Endothelial cell of umbilical vein (primary cell): ENCODE results near the gene PVRIG. TPM values are rescaled to one million over a fixed set of nuclear protein-coding genes. Genes with fewer than 3 reads are reported as not detected.

Experiments
- BruUV-seq: library from RNA; stranded (reverse); fragments of 400-500 nt; replicated peaks from 2 replicates; lab custom pipeline; 2021; lab: Mats Ljungman, UMichigan
- CTCF ChIA-PET: fragments of 300-600, 350-600 bp; sonication (Branson Sonifier 250); formaldehyde crosslinking; loops from one replicate; lab custom pipeline; 2021; ENCODE audit warnings: antibody characterized with exemption, inconsistent platforms; lab: Charles Lee
- POLR2A ChIA-PET: fragments of 300-600, 350-600 bp; sonication (Branson Sonifier 250); formaldehyde crosslinking; loops from one replicate; lab custom pipeline; 2021; ENCODE audit warnings: antibody characterized with exemption, inconsistent platforms; lab: Charles Lee
- DNase-seq: peaks from one replicate; pipeline ENCODE4 v3.0.0-alpha.2; 2011; ENCODE audit warnings: low read depth, low spot score
- FAIRE-seq: peaks from 2 replicates; lab custom pipeline; 2011; peaks lifted over from hg19 to GRCh38; lab: Jason Lieb, UNC
- H2AFZ ChIP-seq: 2 replicates; pipeline ENCODE4 v1.6.0; 2012; ENCODE audit warnings: low read depth, low read length, control low read depth, inconsistent platforms
- H3K27ac ChIP-seq: 2 replicates; pipeline ENCODE4 v1.5.1; 2011; ENCODE audit warnings: low read depth, mild to moderate bottlenecking, control low read depth, low read length, moderate library complexity; ENCODE audit not compliant: insufficient read depth
- H3K27me3 ChIP-seq, 2 experiments: 2 replicates each; pipeline versions ENCODE4 v1.6.0 to v1.6.1; 2011; ENCODE audit warnings: low read length in 2 of 2, mixed read lengths in 1 of 2; ENCODE audit not compliant: control insufficient read depth in 2 of 2, insufficient read depth in 2 of 2
- H3K36me3 ChIP-seq, 2 experiments: 2 replicates in 1 of 2; 3 replicates in 1 of 2; pipeline ENCODE4 v1.5.1; 2011; ENCODE audit warnings: low read length in 2 of 2, mild to moderate bottlenecking in 1 of 2, moderate library complexity in 1 of 2; ENCODE audit not compliant: control insufficient read depth in 2 of 2, insufficient read depth in 2 of 2; ENCODE audit errors: extremely low read depth in 1 of 2
- H3K4me1 ChIP-seq: 3 replicates; pipeline ENCODE4 v1.5.1; 2011; ENCODE audit warnings: mild to moderate bottlenecking, low read length; ENCODE audit not compliant: control insufficient read depth, insufficient read depth; ENCODE audit errors: extremely low read depth
- H3K4me2 ChIP-seq: 2 replicates; pipeline ENCODE4 v1.6.1; 2011; ENCODE audit warnings: low read length, control low read depth, mixed read lengths; ENCODE audit not compliant: insufficient read depth
- H3K4me3 ChIP-seq, 3 experiments: fragments of 200-600 bp in 1 of 3; sonication (generic), shearing (Covaris generic) in 1 of 3; replicated peaks in 1 of 3; 2 replicates each; pipeline ENCODE4 v1.5.1; 2011 to 2016; ENCODE audit warnings: control low read depth in 3 of 3, low read length in 3 of 3, mild to moderate bottlenecking in 2 of 3, inconsistent platforms in 1 of 3, low read depth in 1 of 3, moderate library complexity in 1 of 3; ENCODE audit not compliant: insufficient read depth in 1 of 3
- H3K79me2 ChIP-seq: 2 replicates; pipeline ENCODE4 v1.6.0; 2012; ENCODE audit warnings: low read length, inconsistent platforms; ENCODE audit not compliant: control insufficient read depth, insufficient read depth
- H3K9ac ChIP-seq: replicated peaks from 2 replicates; pipeline ENCODE3; 2011; ENCODE audit warnings: low read length, control low read depth; ENCODE audit not compliant: insufficient read depth; ENCODE audit errors: extremely low read depth
- H3K9me1 ChIP-seq: replicated peaks from 3 replicates; pipeline ENCODE4 v1.6.0; 2011; ENCODE audit warnings: mild to moderate bottlenecking, low read length; ENCODE audit not compliant: control insufficient read depth, insufficient read depth; ENCODE audit errors: extremely low read depth
- H3K9me3 ChIP-seq: replicated peaks from 2 replicates; pipeline ENCODE4 v1.5.1; 2012; ENCODE audit warnings: low read length, inconsistent platforms; ENCODE audit not compliant: control insufficient read depth, insufficient read depth
- H4K20me1 ChIP-seq: replicated peaks from 2 replicates; pipeline ENCODE3; 2011; ENCODE audit warnings: mild to moderate bottlenecking, low read length; ENCODE audit not compliant: control insufficient read depth, insufficient read depth; ENCODE audit errors: extremely low read depth
- CTCF ChIP-seq, 2 donors: IDR thresholded peaks; 1 replicate in 1 of 2; 2 replicates in 1 of 2; pipeline ENCODE4 v1.5.1; 2011; ENCODE audit warnings: low read length in 2 of 2, mild to moderate bottlenecking in 2 of 2, moderate library complexity in 2 of 2, control low read depth in 1 of 2, inconsistent platforms in 1 of 2, low read depth in 1 of 2; ENCODE audit not compliant: insufficient read depth in 1 of 2; ENCODE audit errors: extremely low read depth in 1 of 2
- EZH2 ChIP-seq: IDR thresholded peaks from 2 replicates; pipeline ENCODE4 v1.6.1; 2012; ENCODE audit warnings: borderline replicate concordance, low read depth, mild to moderate bottlenecking, moderate library complexity, low read length, inconsistent platforms; ENCODE audit not compliant: severe bottlenecking
- FOS ChIP-seq: IDR thresholded peaks from 2 replicates; pipeline ENCODE4 v1.6.1; 2011; ENCODE audit warnings: mild to moderate bottlenecking, low read length, moderate library complexity, borderline replicate concordance; ENCODE audit not compliant: insufficient read depth
- GATA2 ChIP-seq: IDR thresholded peaks from 2 replicates; pipeline ENCODE4 v1.7.0; 2011; ENCODE audit warnings: low read depth, mild to moderate bottlenecking, moderate library complexity, mixed read lengths, low read length; ENCODE audit not compliant: insufficient read length, insufficient read depth
- JUN ChIP-seq: IDR thresholded peaks from 2 replicates; pipeline ENCODE4 v1.6.1; 2011; ENCODE audit warnings: borderline replicate concordance, low read depth; ENCODE audit not compliant: insufficient read length, insufficient read depth
- MAX ChIP-seq: IDR thresholded peaks from 2 replicates; pipeline ENCODE4 v1.6.1; 2011; ENCODE audit not compliant: insufficient read depth, insufficient read length
- MYC ChIP-seq: IDR thresholded peaks from one replicate; pipeline ENCODE4 v1.6.1; 2011; ENCODE audit warnings: mild to moderate bottlenecking, low read depth, low read length
- POLR2A ChIP-seq: IDR thresholded peaks from 2 replicates; pipeline ENCODE4 v1.6.1; 2012; ENCODE audit warnings: low read depth, mild to moderate bottlenecking, control low read depth, low read length
- POLR2AphosphoS5 ChIP-seq: IDR thresholded peaks from 2 replicates; pipeline ENCODE4 v1.6.1; 2012; ENCODE audit warnings: low read depth, mild to moderate bottlenecking, control low read depth, low read length, moderate library complexity; ENCODE audit not compliant: insufficient read depth
- dilution Hi-C: fragments of 300-500 bp; cut with MboI; formaldehyde crosslinking; loops from one replicate; pipeline ENCODE4 v1.15.0; 2019; ENCODE audit warnings: low sequenced_read_pairs; ENCODE audit not compliant: extremely low pct_ligation_motif_present
- intact Hi-C: fragments of 100-400 bp; cut with micrococcal nuclease; formaldehyde crosslinking; loops from one replicate; pipeline ENCODE4 v1.10.0; 2022
- polyA plus RNA-seq, 4 experiments: library from polyadenylated mRNA; depleted of rRNA in 3 of 4; stranded (reverse) in 3 of 4; unstranded in 1 of 4; fragments of >200 nt; gene quantifications; 2 replicates each; pipeline versions ENCODE4 v1.2.1 to v1.2.3, GENCODE V29; 2011 to 2012; ENCODE audit warnings: missing spikeins in 1 of 4
- total RNA-seq: library from RNA; stranded (reverse); gene quantifications from 2 replicates; pipeline ENCODE4 v1.2.3, GENCODE V29; 2021

The PVRIG gene
- total and polyA plus RNA-seq, 2 donors (not counting 3 experiments of a cell fraction or from before 2014, with no cell fraction given), result 0.80 TPM; not detected in 1

- no peak overlapping the region for H3K4me3 ChIP-seq
- no peak overlapping the region for H3K27ac ChIP-seq
- H3K79me2 ChIP-seq, result no peaks in the 10 kb centered on the region
- no peak for FAIRE-seq
- intact Hi-C loops, result no loop called here
- BruUV-seq, result no TSS peak
- no peaks in the 10 kb centered on the region for H3K9me3 ChIP-seq
- POLR2A ChIA-PET, result no interaction called here
- H3K27me3 ChIP-seq, result no peaks in the 10 kb centered on the region
- dilution Hi-C loops, result no loop called here
- no peak overlapping the region for H3K4me2 ChIP-seq
- H3K9ac ChIP-seq, result no peak overlapping the region
- no peak for DNase-seq
- H2AFZ ChIP-seq, result no peak overlapping the region
- no peaks in the 10 kb centered on the region for H3K9me1 ChIP-seq
- CTCF ChIA-PET, result interaction anchor here (0.8 to 1.2 kb wide), 2 partner anchors 12 to 90 kb away, joined by 3 to 4 read pairs; no protein-coding TSS in a partner anchor
- no peaks in the 10 kb centered on the region for H4K20me1 ChIP-seq
- TF ChIP-seq POLR2AphosphoS5, result no peak
- TF ChIP-seq GATA2, result no peak
- TF ChIP-seq EZH2, result no peak
- TF ChIP-seq MYC, result no peak
- TF ChIP-seq POLR2A, result no peak
- TF ChIP-seq FOS, result no peak
- TF ChIP-seq CTCF (IDR thresholded peaks at IDR 0.05; ENCODE audit: extremely low read depth in 1 of 2, insufficient read depth in 1 of 2, low read depth in 1 of 2, low read length in 2 of 2), result no peak
- no peak for TF ChIP-seq MAX
- TF ChIP-seq JUN, result no peak
- peaks cover 0 to 7% of the 10 kb centered on the region in 2 experiments for H3K36me3 ChIP-seq
- H3K4me1 ChIP-seq, result no peaks in the 10 kb centered on the region
These were observed 1.5 kb downstream of the PVRIG start for GRCh38 chr7:100221231-100221718.
